K562 (cell line): ENCODE data around the gene NCL.

ENCODE experiments used
- CCNT2 ChIP-seq: IDR thresholded peaks from 2 replicates; pipeline ENCODE4 v1.6.1; 2011; ENCODE audit warnings: borderline replicate concordance, low read depth, mild to moderate bottlenecking, moderate library complexity, mixed read lengths, low read length; ENCODE audit not compliant: insufficient read length; ENCODE audit errors: extremely low read depth
- CTCF ChIP-seq, 3 experiments: IDR thresholded peaks in 2 of 3; conservative IDR thresholded peaks in 1 of 3; 2 replicates each; pipeline ENCODE4 v1.5.1; 2011 to 2012; ENCODE audit warnings: low read length in 3 of 3, mild to moderate bottlenecking in 3 of 3, control low read depth in 2 of 3, improper control_type of control experiment in 1 of 3, inconsistent platforms in 1 of 3, low read depth in 1 of 3, mixed read lengths in 1 of 3, moderate library complexity in 1 of 3; ENCODE audit not compliant: insufficient read depth in 2 of 3
- FOXP1 ChIP-seq: sonication (generic); formaldehyde crosslinking; IDR thresholded peaks from 2 replicates; pipeline ENCODE4 v1.8.0; 2022; ENCODE audit warnings: mild to moderate bottlenecking, missing genetic modification reagents
- GATA2 ChIP-seq: sonication (generic); formaldehyde crosslinking; IDR thresholded peaks from 2 replicates; pipeline ENCODE4 v1.4.0; 2020; ENCODE audit warnings: mild to moderate bottlenecking, missing genetic modification reagents
- NRF1 ChIP-seq, 2 experiments: fragments of 450-650 bp; IDR thresholded peaks in 1 of 2; conservative IDR thresholded peaks in 1 of 2; 2 replicates each; pipeline ENCODE4 v1.6.1; 2014; ENCODE audit warnings: mild to moderate bottlenecking in 2 of 2
- POLR2AphosphoS5 ChIP-seq: IDR thresholded peaks from 2 replicates; pipeline ENCODE4 v1.6.1; 2011; ENCODE audit warnings: mild to moderate bottlenecking, low read depth, low read length, moderate library complexity; ENCODE audit not compliant: control insufficient read depth, insufficient read depth
- RBM39 ChIP-seq: fragments of 200-400 bp; formaldehyde crosslinking; optimal IDR thresholded peaks from 2 replicates; pipeline ENCODE3; 2018; ENCODE audit warnings: low read depth, low read length
- SIN3B ChIP-seq: fragments of 450-650 bp; IDR thresholded peaks from 2 replicates; pipeline ENCODE4 v1.6.1; 2017; ENCODE audit warnings: low read depth, mild to moderate bottlenecking, moderate library complexity
- SP2 ChIP-seq: IDR thresholded peaks from 2 replicates; pipeline ENCODE4 v1.6.1; 2011; ENCODE audit warnings: mild to moderate bottlenecking, low read depth, low read length, moderate library complexity; ENCODE audit not compliant: poor library complexity, severe bottlenecking; ENCODE audit errors: extremely low read depth
- ZNF124 ChIP-seq: sonication (generic); formaldehyde crosslinking; IDR thresholded peaks from 2 replicates; pipeline ENCODE4 v1.8.1; 2022; ENCODE audit warnings: missing genetic modification reagents
- ZNF184 ChIP-seq: sonication (generic); formaldehyde crosslinking; IDR thresholded peaks from 2 replicates; pipeline ENCODE4 v1.5.0; 2020; ENCODE audit warnings: missing genetic modification reagents
- ZNF384 ChIP-seq: IDR thresholded peaks from 2 replicates; pipeline ENCODE4 v1.6.1; 2012; ENCODE audit warnings: low read depth, low read length, improper control_type of control experiment
- ZNF511 ChIP-seq: sonication (generic); formaldehyde crosslinking; IDR thresholded peaks from 2 replicates; pipeline ENCODE4 v1.8.0; 2022; ENCODE audit warnings: mild to moderate bottlenecking, missing genetic modification reagents
- ZSCAN29 ChIP-seq: fragments of 450-650 bp; IDR thresholded peaks from 2 replicates; pipeline ENCODE4 v1.6.1; 2017

- TF ChIP-seq ZNF184 (CRISPR knock-in tag) (no peak), CCNT2 (no peak), SP2 (no peak), ZNF384 (no peak), POLR2AphosphoS5 (no peak), RBM39 (no peak), ZNF511 (no peak), SIN3B (no peak), GATA2 (CRISPR knock-in tag) (no peak), NRF1 (conservative IDR thresholded peaks at IDR 0.05 in 1 of 2, IDR thresholded peaks at IDR 0.05 in 1 of 2) (no peak), ZSCAN29 (no peak), ZNF124 (CRISPR knock-in tag) (no peak), CTCF (IDR thresholded peaks at IDR 0.05 in 2 of 3, conservative IDR thresholded peaks at IDR 0.05 in 1 of 3; ENCODE audit: insufficient read depth in 2 of 3, low read depth in 1 of 3, low read length in 3 of 3) (no peak), FOXP1 (CRISPR knock-in tag) (no peak)
These were observed 2.8 kb upstream of the NCL start for GRCh38 chr2:231467016-231467545.
